Coronary artery (tissue), 2 donors: ENCODE data around the gene RTN3.

Source experiments
- DNase-seq: peaks from one replicate; pipeline ENCODE4 v3.0.0-alpha.2; 2017; ENCODE audit warnings: low spot score
- H3K27ac ChIP-seq, 2 donors: fragments of 200-600 bp; sonication (generic); one replicate each; pipeline ENCODE4 v1.5.1; 2016 to 2019
- H3K4me3 ChIP-seq: fragments of 200-600 bp; sonication (generic); 2 replicates; pipeline ENCODE4 v1.5.1; 2016; ENCODE audit warnings: mild to moderate bottlenecking, moderate library complexity
- TF ChIP-seq, protein P1 (sequence below): fragments of 200-600 bp; sonication (generic); IDR thresholded peaks from one replicate; pipeline ENCODE4 v1.5.1; 2019; ENCODE audit warnings: antibody characterized with exemption

Gene RTN3

DNA sequence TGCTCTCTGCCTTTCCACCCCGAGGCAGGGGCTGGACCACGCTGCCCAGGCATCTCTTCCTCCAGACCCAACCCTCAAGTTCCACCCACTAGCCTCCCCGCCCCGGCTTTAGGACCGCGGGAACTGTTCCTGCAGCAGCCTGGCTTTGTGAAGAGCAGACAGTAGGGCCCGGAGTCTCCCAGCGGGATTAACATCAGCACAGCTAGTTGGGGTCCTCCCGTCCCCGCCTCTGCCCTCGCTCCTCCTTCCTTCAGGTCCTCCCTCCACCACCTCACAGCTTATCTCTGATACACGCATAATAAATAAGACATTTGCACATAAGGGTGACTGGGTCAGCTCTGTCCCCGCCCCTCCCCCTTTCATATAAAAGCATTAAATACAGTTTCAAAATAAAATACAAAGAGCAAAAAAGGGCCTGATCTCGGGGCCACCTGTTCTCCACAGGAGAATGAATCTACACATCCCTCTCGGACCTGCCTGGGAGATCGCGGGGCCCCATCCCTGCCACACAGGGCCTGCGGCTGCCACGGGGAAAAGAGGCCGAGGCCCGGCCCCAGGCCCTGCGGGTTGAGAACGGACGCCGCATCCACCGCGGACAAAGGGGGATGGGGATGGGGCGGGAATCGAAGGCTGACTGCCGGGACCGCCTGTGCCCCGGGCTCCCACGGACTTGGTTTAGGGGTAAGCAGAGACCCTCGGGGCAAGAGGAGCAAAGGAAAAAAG, 80.8 kb downstream of the RTN3 start:
- no peak for DNase-seq
- peak overlapping the region; percentile 66 for H3K4me3 ChIP-seq

DNA sequence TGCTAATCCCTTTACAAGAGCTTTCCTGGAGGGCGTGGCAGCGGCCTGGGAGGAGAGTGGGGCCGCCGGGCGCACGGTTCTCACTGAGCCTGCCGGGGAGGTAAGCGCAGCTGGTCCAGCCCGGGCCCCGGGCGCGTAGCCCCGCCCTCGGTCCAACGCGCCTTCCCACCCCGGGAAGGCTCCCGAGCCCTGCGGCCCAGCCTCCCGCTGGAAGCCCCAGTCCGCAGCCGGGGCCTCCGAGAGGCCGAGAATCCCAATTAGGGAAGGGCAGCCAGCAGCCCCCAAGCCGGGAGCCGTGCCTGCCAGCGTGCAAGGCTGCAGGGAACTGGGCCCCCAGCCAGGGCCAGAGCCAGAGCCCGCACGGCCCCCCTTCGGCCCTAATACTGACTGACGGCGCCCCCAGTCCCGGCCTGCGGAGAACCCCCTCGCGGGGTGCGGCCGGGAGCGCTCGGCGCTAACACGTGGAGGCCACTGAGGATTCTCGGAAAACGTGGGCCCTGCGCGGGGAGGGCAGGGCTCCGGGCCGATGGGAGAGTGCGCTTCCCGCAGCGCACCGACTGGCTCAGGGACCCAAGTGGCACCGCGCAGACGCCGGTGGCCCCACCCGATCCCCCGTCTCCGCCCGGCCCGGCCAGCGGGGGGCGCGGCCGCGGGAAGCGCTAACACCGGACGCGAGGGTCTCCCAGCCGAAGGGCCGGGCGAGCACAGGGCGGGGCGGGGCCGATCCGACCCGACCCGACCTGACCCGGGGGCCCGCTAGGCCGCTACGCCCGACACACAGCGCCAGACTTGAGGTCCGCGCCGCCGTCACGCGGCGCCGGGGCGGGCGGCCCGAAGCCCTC, 81.6 kb downstream of the RTN3 start:
- Histone ChIP-seq H3K27ac (peak overlapping the region; percentile 58 to 74), H3K4me3 (peak overlapping the region; percentile 66)
- TF ChIP-seq, protein P1, sequence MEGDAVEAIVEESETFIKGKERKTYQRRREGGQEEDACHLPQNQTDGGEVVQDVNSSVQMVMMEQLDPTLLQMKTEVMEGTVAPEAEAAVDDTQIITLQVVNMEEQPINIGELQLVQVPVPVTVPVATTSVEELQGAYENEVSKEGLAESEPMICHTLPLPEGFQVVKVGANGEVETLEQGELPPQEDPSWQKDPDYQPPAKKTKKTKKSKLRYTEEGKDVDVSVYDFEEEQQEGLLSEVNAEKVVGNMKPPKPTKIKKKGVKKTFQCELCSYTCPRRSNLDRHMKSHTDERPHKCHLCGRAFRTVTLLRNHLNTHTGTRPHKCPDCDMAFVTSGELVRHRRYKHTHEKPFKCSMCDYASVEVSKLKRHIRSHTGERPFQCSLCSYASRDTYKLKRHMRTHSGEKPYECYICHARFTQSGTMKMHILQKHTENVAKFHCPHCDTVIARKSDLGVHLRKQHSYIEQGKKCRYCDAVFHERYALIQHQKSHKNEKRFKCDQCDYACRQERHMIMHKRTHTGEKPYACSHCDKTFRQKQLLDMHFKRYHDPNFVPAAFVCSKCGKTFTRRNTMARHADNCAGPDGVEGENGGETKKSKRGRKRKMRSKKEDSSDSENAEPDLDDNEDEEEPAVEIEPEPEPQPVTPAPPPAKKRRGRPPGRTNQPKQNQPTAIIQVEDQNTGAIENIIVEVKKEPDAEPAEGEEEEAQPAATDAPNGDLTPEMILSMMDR = no peak
- peak; percentile 77 for DNase-seq

More for the DNA sequence above, 80.8 kb downstream of the RTN3 start:
- TF ChIP-seq, protein P1 = no peak
- H3K27ac ChIP-seq = peak overlapping the region; percentile 58 to 74

DNA sequence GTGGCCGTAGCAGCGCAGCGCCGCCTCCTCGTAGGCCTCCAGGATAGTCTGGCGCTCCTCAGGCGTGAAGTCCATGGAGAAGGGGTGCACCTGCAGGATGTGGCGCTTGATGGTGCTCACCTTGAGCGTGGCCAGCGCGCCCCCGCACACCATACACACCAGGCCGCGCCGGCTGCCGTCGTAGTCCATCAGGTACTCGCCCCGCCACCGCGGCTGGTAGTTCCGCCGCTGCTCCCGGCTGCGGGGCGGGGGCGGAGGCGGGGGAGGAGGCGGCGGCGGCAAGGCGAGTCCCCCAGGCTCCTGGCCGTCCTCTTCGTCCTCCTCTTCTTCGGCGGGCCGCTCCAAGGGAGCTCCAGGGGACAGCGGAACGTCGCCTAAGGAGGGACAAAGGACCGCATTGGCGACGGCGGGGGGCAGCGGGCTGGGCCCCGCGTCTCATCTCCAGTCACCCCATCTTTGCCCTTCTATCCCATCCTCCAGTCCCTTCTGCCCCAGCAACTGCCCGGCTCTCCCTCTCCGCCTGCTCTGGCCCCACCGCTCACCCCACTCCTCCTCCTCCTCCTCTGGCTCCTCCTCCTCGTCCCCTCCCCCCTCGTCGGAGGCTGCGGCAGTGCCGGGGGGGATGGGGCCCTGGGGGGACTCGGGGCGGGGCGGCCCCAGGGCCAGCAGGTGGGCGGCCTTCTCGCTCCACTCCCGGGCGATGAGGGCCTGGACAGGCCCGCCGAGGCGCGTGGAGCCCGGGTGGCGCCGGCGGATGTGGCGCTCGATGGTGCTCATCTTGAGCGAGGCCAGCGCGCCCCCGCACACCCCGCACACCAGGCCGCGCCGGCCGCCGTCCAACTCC, 82.4 kb downstream of the RTN3 start:
- Histone ChIP-seq H3K4me3 (peak overlapping the region; percentile 66), H3K27ac (peak overlapping the region; percentile 58 to 74)
- DNase-seq = peak; percentile 75
- TF ChIP-seq, protein P1 = no peak

DNA sequence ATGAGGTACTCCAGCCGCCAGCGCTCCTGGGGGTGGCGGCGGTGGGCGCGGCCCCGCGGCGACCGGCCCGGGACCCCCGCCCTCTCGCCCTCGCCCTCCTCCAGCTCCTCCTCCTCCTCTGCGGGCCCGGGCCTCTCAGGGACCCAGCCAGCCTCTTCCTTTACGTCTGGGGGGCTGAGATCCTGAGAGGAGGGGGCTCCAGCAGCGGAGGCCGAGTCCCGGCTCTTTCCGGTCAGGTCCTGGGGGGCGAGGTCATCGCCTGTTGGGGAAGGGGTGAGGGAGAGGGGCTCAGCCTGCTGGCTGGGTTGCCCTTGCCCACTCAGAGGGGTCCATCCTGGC, 83.0 kb downstream of the RTN3 start:
- Histone ChIP-seq H3K27ac (peak overlapping the region; percentile 20 to 74), H3K4me3 (peak overlapping the region; percentile 66)
- TF ChIP-seq, protein P1 = no peak
- DNase-seq = no peak

DNA sequence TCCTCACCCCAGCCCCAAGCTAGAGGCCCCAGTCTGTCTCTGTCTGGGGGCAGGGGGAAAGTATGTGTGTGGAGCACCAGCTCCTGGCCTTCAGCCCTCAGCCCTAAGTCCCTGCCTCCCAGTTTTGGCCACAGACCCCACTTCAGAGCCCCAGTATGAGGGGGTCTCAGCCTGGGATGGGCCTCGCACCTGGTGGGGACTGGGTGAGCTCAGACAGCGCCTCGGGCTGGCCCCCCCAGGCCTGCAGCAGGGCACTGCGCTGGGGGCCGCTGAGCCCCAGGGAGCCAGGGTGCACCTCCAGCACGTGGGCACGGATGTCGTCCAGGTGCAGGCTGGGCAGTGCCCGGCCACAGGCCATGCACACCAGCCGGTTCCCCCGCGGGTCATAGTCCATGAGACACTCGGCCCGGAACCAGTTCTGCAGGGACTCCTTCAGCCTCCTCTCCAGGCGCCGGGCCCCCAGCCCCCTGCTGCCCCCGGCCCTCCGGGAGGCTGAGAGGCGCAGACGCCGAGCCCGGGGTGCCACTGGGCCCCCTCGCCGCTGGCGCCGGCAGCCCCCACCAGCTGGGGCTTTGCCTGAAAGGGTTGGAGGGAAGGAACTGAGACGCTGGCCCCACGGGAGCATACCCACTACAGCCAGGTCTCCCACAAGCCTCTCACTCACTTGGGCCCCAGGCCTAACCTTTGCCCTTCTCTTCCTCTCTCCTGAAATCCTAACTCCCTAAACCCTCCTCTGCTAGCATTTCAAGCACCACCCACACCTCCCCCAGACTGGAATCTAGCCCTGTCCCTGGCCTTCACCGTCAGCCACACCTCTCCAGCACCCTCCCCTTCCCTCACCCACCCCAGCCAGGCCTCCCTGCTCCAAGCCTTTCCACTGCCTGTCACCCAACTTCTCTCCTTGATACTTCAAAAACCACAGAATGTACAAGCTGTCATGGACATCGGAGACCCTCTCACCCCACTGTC, 83.7 kb downstream of the RTN3 start:
- DNase-seq = peak; percentile 74
- no peak overlapping the region for H3K4me3 ChIP-seq
- H3K27ac ChIP-seq = peak overlapping the region in 1 of 2 donors; percentile 74
- TF ChIP-seq, protein P1 = no peak

DNA sequence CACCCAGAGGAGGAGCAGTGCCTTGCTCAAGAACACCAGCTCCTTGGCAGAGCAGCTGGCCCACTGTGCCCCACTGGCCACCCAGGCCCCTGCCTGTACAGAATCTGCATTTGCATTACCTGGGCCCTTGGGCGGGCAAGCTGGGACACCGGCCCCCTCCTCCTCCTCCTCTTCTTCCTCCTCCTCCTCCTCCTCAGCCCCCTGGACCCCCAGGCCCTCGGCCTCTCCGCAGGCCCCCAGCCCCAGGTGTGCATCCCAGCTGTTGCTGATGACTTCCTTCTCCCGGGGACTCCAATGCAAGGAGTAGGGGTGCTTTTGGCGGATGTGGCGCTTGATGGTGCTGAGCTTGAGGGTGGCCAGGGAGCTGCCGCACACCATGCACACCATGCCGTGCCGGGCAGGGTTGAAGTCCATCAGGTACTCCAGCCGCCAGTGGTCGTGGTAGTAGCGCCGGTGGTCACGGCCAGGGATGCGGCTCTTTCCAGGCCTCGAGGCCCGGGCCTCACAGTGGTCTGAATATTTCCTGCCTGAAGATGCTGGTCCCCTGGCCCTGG, 84.5 kb downstream of the RTN3 start:
- DNase-seq = no peak
- Histone ChIP-seq H3K4me3 (no peak overlapping the region), H3K27ac (peak overlapping the region in 1 of 2 donors; percentile 74)
- TF ChIP-seq, protein P1 = no peak
